HCT116 (cell line): Measurements from ENCODE around the gene GTF3C5. TPM values are rescaled to one million over a fixed set of nuclear protein-coding genes. Genes with fewer than 3 reads are reported as not detected.

Experiments
- ATAC-seq: fragments of 200-7000 bp; cut with Tn5 transposase; 2 replicates; pipeline ENCODE4 v1.9.1; 2020; ENCODE audit warnings: mild to moderate bottlenecking, moderate library complexity
- BruUV-seq: library from RNA; stranded (reverse); fragments of 400-500 nt; replicated peaks from 2 replicates; lab custom pipeline; 2021; lab: Mats Ljungman, UMichigan
- CTCF ChIA-PET: fragments of 300-600 bp; sonication (Branson Sonifier 250); formaldehyde crosslinking; loops from one replicate; lab custom pipeline; 2021; ENCODE audit warnings: antibody characterized with exemption; lab: Charles Lee
- POLR2A ChIA-PET: fragments of 300-600, 350-600 bp; sonication (Branson Sonifier 250); formaldehyde crosslinking; loops from one replicate; lab custom pipeline; 2021; ENCODE audit warnings: antibody characterized with exemption; lab: Charles Lee
- RAD21 ChIA-PET, 2 experiments: fragments of 300-600 bp; sonication (Branson Sonifier 250); formaldehyde crosslinking; loops; one replicate each; lab custom pipeline; 2023; ENCODE audit warnings: low total read pairs in 2 of 2; ENCODE audit not compliant: uncharacterized antibody in 2 of 2, unreplicated experiment in 2 of 2, low non-redundant PET in 1 of 2; lab: Charles Lee
- DNase-seq: peaks from one replicate; pipeline ENCODE4 v3.0.0-alpha.2; 2010; ENCODE audit warnings: low read depth, low spot score
- H2AFZ ChIP-seq: fragments of 200-600 bp; shearing (Covaris generic), sonication (generic); 2 replicates; pipeline ENCODE4 v1.6.1; 2017; ENCODE audit warnings: low read depth, mixed run types, mixed read lengths, antibody characterized with exemption, low read length; ENCODE audit not compliant: poor library complexity, severe bottlenecking
- H3K27ac ChIP-seq: 2 replicates; pipeline ENCODE4 v1.5.1; 2012; ENCODE audit warnings: low read depth, low read length
- H3K27me3 ChIP-seq: fragments of 200-600 bp; sonication (generic); 2 replicates; pipeline ENCODE4 v1.6.1; 2016; ENCODE audit warnings: mixed run types, low read length, mixed read lengths; ENCODE audit not compliant: insufficient read depth
- H3K36me3 ChIP-seq, 2 experiments: fragments of 200-500 bp in 1 of 2; fragments of 200-600 bp in 1 of 2; sonication (Bioruptor generic) in 1 of 2; sonication (generic) in 1 of 2; 2 replicates each; pipeline versions ENCODE4 v1.5.1 to v1.6.1; 2014 to 2016; ENCODE audit warnings: low read length in 2 of 2, inconsistent platforms in 1 of 2, mixed read lengths in 1 of 2, mixed run types in 1 of 2; ENCODE audit not compliant: insufficient read depth in 2 of 2, control insufficient read depth in 1 of 2
- H3K4me1 ChIP-seq, 2 experiments: fragments of 200-600 bp in 1 of 2; sonication (generic) in 1 of 2; 2 replicates each; pipeline versions ENCODE4 v1.5.1 to v1.6.1; 2012 to 2017; ENCODE audit warnings: low read length in 2 of 2, inconsistent platforms in 1 of 2, mild to moderate bottlenecking in 1 of 2, mixed read lengths in 1 of 2, mixed run types in 1 of 2, moderate library complexity in 1 of 2; ENCODE audit not compliant: insufficient read depth in 2 of 2, control insufficient read depth in 1 of 2
- H3K4me2 ChIP-seq: fragments of 200-600 bp; sonication (generic); 2 replicates; pipeline ENCODE4 v1.6.1; 2017; ENCODE audit warnings: mixed run types, low read length, mixed read lengths
- H3K4me3 ChIP-seq, 2 experiments: fragments of 200-600 bp in 1 of 2; sonication (generic) in 1 of 2; replicated peaks in 1 of 2; 2 replicates each; pipeline ENCODE4 v1.5.1; 2011 to 2016; ENCODE audit warnings: low read length in 2 of 2, control low read depth in 1 of 2, low read depth in 1 of 2, mild to moderate bottlenecking in 1 of 2, mixed read lengths in 1 of 2, mixed run types in 1 of 2
- H3K79me2 ChIP-seq: fragments of 200-600 bp; sonication (generic); 2 replicates; pipeline ENCODE4 v1.6.1; 2017; ENCODE audit warnings: mild to moderate bottlenecking, mixed run types, low read length, moderate library complexity, mixed read lengths; ENCODE audit not compliant: insufficient read depth
- H3K9ac ChIP-seq: fragments of 200-600 bp; sonication (generic); 2 replicates; pipeline ENCODE4 v1.6.1; 2016; ENCODE audit warnings: low read length, mixed read lengths
- H3K9me2 ChIP-seq: fragments of 200-600 bp; sonication (generic), shearing (Covaris generic); 2 replicates; pipeline ENCODE4 v1.6.1; 2017; ENCODE audit warnings: mixed run types, mild to moderate bottlenecking, moderate library complexity; ENCODE audit not compliant: insufficient read depth
- H3K9me3 ChIP-seq, 2 experiments: fragments of 200-500 bp in 1 of 2; fragments of 200-600 bp in 1 of 2; sonication (Bioruptor generic) in 1 of 2; sonication (generic) in 1 of 2; 2 replicates each; pipeline ENCODE4 v1.6.1; 2014 to 2017; ENCODE audit warnings: low read length in 2 of 2, mixed read lengths in 2 of 2, inconsistent platforms in 1 of 2, low read depth in 1 of 2, mild to moderate bottlenecking in 1 of 2, mixed run types in 1 of 2, moderate library complexity in 1 of 2; ENCODE audit not compliant: control insufficient read depth in 1 of 2, insufficient read depth in 1 of 2
- H4K20me1 ChIP-seq: fragments of 200-600 bp; sonication (generic), shearing (Covaris generic); 2 replicates; pipeline ENCODE4 v1.6.1; 2017; ENCODE audit warnings: mixed run types, mild to moderate bottlenecking, moderate library complexity; ENCODE audit not compliant: insufficient read depth
- CEBPB ChIP-seq: IDR thresholded peaks from 2 replicates; pipeline ENCODE4 v1.6.1; 2012; ENCODE audit warnings: low read depth
- ELF1 ChIP-seq: IDR thresholded peaks from 2 replicates; pipeline ENCODE4 v1.6.1; 2012; ENCODE audit warnings: low read depth, borderline replicate concordance
- FOSL1 ChIP-seq: IDR thresholded peaks from 2 replicates; pipeline ENCODE4 v1.6.1; 2012; ENCODE audit warnings: low read depth
- SIN3A ChIP-seq: IDR thresholded peaks from 2 replicates; pipeline ENCODE4 v1.6.1; 2012; ENCODE audit warnings: low read depth
- YY1 ChIP-seq: IDR thresholded peaks from 2 replicates; pipeline ENCODE4 v1.6.1; 2011; ENCODE audit warnings: low read length, low read depth, moderate library complexity, mild to moderate bottlenecking; ENCODE audit not compliant: insufficient replicate concordance; ENCODE audit errors: extremely low read depth
- intact Hi-C: fragments of 100-400 bp; cut with micrococcal nuclease; formaldehyde crosslinking; loops from 2 replicates; pipeline ENCODE4 v1.10.0; 2022
- total RNA-seq: library from RNA; stranded (reverse); gene quantifications from one replicate; pipeline ENCODE4 v1.2.1, GENCODE V29; 2021; ENCODE audit not compliant: unreplicated experiment
- TF ChIP-seq, protein P1 (sequence below): IDR thresholded peaks from 2 replicates; pipeline ENCODE4 v1.6.1; 2012; ENCODE audit warnings: low read depth
- TF ChIP-seq, protein P2 (sequence below), 3 experiments: fragments of 200-600 bp in 1 of 3; sonication (generic) in 1 of 3; IDR thresholded peaks in 2 of 3; conservative IDR thresholded peaks in 1 of 3; 2 replicates each; pipeline ENCODE4 v1.5.1; 2012 to 2017; ENCODE audit warnings: low read depth in 2 of 3, low read length in 2 of 3, antibody characterized with exemption in 1 of 3, borderline replicate concordance in 1 of 3, control low read depth in 1 of 3, mild to moderate bottlenecking in 1 of 3, mixed read lengths in 1 of 3, mixed run types in 1 of 3, moderate library complexity in 1 of 3; ENCODE audit not compliant: insufficient read depth in 1 of 3
- TF ChIP-seq, protein P3 (sequence below): IDR thresholded peaks from 2 replicates; pipeline ENCODE4 v1.6.1; 2012

GTF3C5 gene
- total RNA-seq, 1 experiment from 2014 or later, result 95.1 TPM

DNA sequence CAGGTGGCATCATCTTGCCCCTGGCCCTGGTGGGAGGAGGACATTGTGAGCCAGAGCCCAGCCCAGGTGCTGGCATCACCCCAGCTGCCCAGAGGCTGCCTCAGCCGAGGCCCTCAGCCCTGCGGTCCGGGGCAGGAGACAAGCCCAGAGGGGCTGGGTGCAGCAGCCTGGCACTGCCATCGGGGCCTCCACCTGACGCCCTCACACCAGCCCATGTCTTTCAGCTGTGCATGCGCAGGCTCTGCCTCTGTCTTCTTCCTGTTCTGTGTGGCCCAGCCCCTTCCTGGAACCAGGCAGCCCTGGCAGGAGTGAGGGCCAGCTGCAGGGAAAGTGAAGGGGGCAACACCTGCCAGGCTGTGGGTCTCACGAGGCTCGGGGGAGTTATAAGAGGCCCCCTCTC is 26.2 kb downstream of the GTF3C5 start:
- BruUV-seq, result no TSS peak

More for the DNA sequence above, 26.2 kb downstream of the GTF3C5 start:
- Histone ChIP-seq H3K9ac (no peak overlapping the region), H3K4me1 (peaks cover 0 to 2% of the 10 kb centered on the region in 2 experiments; a peak in 1 of 4 replicates), H2AFZ (no peak overlapping the region), H3K9me2 (no peaks in the 10 kb centered on the region)
- CTCF ChIA-PET, result no interaction called here
- TF ChIP-seq, protein P1, sequence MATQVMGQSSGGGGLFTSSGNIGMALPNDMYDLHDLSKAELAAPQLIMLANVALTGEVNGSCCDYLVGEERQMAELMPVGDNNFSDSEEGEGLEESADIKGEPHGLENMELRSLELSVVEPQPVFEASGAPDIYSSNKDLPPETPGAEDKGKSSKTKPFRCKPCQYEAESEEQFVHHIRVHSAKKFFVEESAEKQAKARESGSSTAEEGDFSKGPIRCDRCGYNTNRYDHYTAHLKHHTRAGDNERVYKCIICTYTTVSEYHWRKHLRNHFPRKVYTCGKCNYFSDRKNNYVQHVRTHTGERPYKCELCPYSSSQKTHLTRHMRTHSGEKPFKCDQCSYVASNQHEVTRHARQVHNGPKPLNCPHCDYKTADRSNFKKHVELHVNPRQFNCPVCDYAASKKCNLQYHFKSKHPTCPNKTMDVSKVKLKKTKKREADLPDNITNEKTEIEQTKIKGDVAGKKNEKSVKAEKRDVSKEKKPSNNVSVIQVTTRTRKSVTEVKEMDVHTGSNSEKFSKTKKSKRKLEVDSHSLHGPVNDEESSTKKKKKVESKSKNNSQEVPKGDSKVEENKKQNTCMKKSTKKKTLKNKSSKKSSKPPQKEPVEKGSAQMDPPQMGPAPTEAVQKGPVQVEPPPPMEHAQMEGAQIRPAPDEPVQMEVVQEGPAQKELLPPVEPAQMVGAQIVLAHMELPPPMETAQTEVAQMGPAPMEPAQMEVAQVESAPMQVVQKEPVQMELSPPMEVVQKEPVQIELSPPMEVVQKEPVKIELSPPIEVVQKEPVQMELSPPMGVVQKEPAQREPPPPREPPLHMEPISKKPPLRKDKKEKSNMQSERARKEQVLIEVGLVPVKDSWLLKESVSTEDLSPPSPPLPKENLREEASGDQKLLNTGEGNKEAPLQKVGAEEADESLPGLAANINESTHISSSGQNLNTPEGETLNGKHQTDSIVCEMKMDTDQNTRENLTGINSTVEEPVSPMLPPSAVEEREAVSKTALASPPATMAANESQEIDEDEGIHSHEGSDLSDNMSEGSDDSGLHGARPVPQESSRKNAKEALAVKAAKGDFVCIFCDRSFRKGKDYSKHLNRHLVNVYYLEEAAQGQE, result no peak
- TF ChIP-seq, protein P2, sequence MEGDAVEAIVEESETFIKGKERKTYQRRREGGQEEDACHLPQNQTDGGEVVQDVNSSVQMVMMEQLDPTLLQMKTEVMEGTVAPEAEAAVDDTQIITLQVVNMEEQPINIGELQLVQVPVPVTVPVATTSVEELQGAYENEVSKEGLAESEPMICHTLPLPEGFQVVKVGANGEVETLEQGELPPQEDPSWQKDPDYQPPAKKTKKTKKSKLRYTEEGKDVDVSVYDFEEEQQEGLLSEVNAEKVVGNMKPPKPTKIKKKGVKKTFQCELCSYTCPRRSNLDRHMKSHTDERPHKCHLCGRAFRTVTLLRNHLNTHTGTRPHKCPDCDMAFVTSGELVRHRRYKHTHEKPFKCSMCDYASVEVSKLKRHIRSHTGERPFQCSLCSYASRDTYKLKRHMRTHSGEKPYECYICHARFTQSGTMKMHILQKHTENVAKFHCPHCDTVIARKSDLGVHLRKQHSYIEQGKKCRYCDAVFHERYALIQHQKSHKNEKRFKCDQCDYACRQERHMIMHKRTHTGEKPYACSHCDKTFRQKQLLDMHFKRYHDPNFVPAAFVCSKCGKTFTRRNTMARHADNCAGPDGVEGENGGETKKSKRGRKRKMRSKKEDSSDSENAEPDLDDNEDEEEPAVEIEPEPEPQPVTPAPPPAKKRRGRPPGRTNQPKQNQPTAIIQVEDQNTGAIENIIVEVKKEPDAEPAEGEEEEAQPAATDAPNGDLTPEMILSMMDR (IDR thresholded peaks at IDR 0.05 in 2 of 3, conservative IDR thresholded peaks at IDR 0.05 in 1 of 3; ENCODE audit: borderline replicate concordance in 1 of 3, insufficient read depth in 1 of 3, low read depth in 2 of 3, low read length in 2 of 3), result no peak
- no peak for TF ChIP-seq CEBPB
- no peak for TF ChIP-seq FOSL1
- no peak for TF ChIP-seq YY1
- TF ChIP-seq ELF1, result no peak
- TF ChIP-seq, protein P3, sequence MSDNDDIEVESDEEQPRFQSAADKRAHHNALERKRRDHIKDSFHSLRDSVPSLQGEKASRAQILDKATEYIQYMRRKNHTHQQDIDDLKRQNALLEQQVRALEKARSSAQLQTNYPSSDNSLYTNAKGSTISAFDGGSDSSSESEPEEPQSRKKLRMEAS, result no peak
- TF ChIP-seq SIN3A, result no peak
- TF ChIP-seq, all 23 proteins: peak for 0
- POLR2A ChIA-PET, result no interaction called here
- ATAC-seq (no peak), DNase-seq (no peak)
- Histone ChIP-seq H3K9me3 (no peaks in the 10 kb centered on the region), H3K4me3 (no peak overlapping the region), H3K27me3 (no peaks in the 10 kb centered on the region), H3K36me3 (peaks cover 20 to 27% of the 10 kb centered on the region in 2 experiments; a peak in 3 of 4 replicates), H4K20me1 (no peaks in the 10 kb centered on the region), H3K27ac (no peak overlapping the region), H3K4me2 (no peak overlapping the region), H3K79me2 (no peaks in the 10 kb centered on the region)
- intact Hi-C loops, result no loop called here
- RAD21 ChIA-PET, result no interaction called here
